H9 (cell line): ENCODE measurements around the gene KRT39. TPM values are rescaled to one million over a fixed set of nuclear protein-coding genes. Genes with fewer than 3 reads are reported as not detected.

Source experiments
- DNase-seq: peaks from one replicate; pipeline ENCODE4 v3.0.0-alpha.2; 2017
- H2AFZ ChIP-seq: one replicate; pipeline ENCODE4 v1.6.1; 2013; ENCODE audit warnings: mild to moderate bottlenecking, low read length, control low read depth, moderate library complexity
- H2AK5ac ChIP-seq: 2 replicates; pipeline ENCODE4 v1.6.1; 2013; ENCODE audit warnings: low read length, control low read depth, mixed read lengths; ENCODE audit not compliant: insufficient read length
- H2BK120ac ChIP-seq: one replicate; pipeline ENCODE4 v1.6.1; 2013; ENCODE audit warnings: low read depth, mild to moderate bottlenecking, low read length, control low read depth, inconsistent platforms; ENCODE audit not compliant: poor library complexity, severe bottlenecking
- H2BK12ac ChIP-seq: 2 replicates; pipeline ENCODE4 v1.6.1; 2013; ENCODE audit warnings: low read length, control low read depth, mixed read lengths, low read depth; ENCODE audit not compliant: insufficient read length
- H2BK15ac ChIP-seq: 2 replicates; pipeline ENCODE4 v1.6.1; 2013; ENCODE audit warnings: low read depth, low read length, control low read depth
- H2BK20ac ChIP-seq: one replicate; pipeline ENCODE4 v1.6.1; 2013; ENCODE audit warnings: low read depth, mild to moderate bottlenecking, low read length, control low read depth, inconsistent platforms; ENCODE audit not compliant: poor library complexity, severe bottlenecking
- H2BK5ac ChIP-seq: 2 replicates; pipeline ENCODE4 v1.6.1; 2013; ENCODE audit warnings: low read length, control low read depth, mixed read lengths; ENCODE audit not compliant: insufficient read length
- H3K14ac ChIP-seq: 2 replicates; pipeline ENCODE4 v1.6.1; 2013; ENCODE audit warnings: low read length, control low read depth; ENCODE audit not compliant: insufficient read depth
- H3K18ac ChIP-seq: 2 replicates; pipeline ENCODE4 v1.6.1; 2013; ENCODE audit warnings: low read depth, mild to moderate bottlenecking, mixed read lengths, low read length, control low read depth; ENCODE audit not compliant: insufficient read length
- H3K23ac ChIP-seq: 2 replicates; pipeline ENCODE4 v1.6.1; 2013; ENCODE audit warnings: low read length, control low read depth, mixed read lengths, low read depth; ENCODE audit not compliant: insufficient read length
- H3K23me2 ChIP-seq: 2 replicates; pipeline ENCODE4 v1.6.1; 2013; ENCODE audit warnings: low read depth, mild to moderate bottlenecking, mixed read lengths, low read length, control low read depth; ENCODE audit not compliant: insufficient read length, poor library complexity, severe bottlenecking
- H3K27ac ChIP-seq: 2 replicates; pipeline ENCODE4 v1.5.1; 2013; ENCODE audit warnings: low read length, control low read depth, mixed read lengths, low read depth; ENCODE audit not compliant: insufficient read length
- H3K27me3 ChIP-seq: 2 replicates; pipeline ENCODE4 v1.6.1; 2013; ENCODE audit warnings: low read length, control low read depth, inconsistent platforms; ENCODE audit not compliant: insufficient read depth
- H3K4ac ChIP-seq: 2 replicates; pipeline ENCODE4 v1.6.1; 2013; ENCODE audit warnings: low read depth, mild to moderate bottlenecking, control low read depth, inconsistent platforms, low read length, moderate library complexity
- H3K4me1 ChIP-seq: 2 replicates; pipeline ENCODE4 v1.6.1; 2013; ENCODE audit warnings: low read length, control low read depth, inconsistent platforms; ENCODE audit not compliant: insufficient read depth
- H3K4me2 ChIP-seq: 2 replicates; pipeline ENCODE4 v1.6.1; 2013; ENCODE audit warnings: low read length, control low read depth, mixed read lengths; ENCODE audit not compliant: insufficient read length, insufficient read depth
- H3K56ac ChIP-seq: 2 replicates; pipeline ENCODE4 v1.6.1; 2013; ENCODE audit warnings: low read depth, mild to moderate bottlenecking, mixed read lengths, low read length, control low read depth; ENCODE audit not compliant: insufficient read length
- H3K79me1 ChIP-seq: 2 replicates; pipeline ENCODE4 v1.6.1; 2013; ENCODE audit warnings: low read depth, mild to moderate bottlenecking, moderate library complexity, low read length, control low read depth, inconsistent platforms; ENCODE audit not compliant: insufficient read depth, poor library complexity, severe bottlenecking
- H3K79me2 ChIP-seq: 2 replicates; pipeline ENCODE4 v1.6.1; 2013; ENCODE audit warnings: low read length, control low read depth, inconsistent platforms; ENCODE audit not compliant: insufficient read depth
- H3K9ac ChIP-seq: 2 replicates; pipeline ENCODE4 v1.6.1; 2013; ENCODE audit warnings: low read length, control low read depth, mixed read lengths; ENCODE audit not compliant: insufficient read length; ENCODE audit errors: extremely low read depth
- H3K9me3 ChIP-seq: one replicate; pipeline ENCODE4 v1.6.1; 2013; ENCODE audit warnings: low read depth, low read length, inconsistent platforms; ENCODE audit not compliant: control insufficient read depth
- H3T11ph ChIP-seq: one replicate; pipeline ENCODE4 v1.6.1; 2013; ENCODE audit warnings: mild to moderate bottlenecking, low read length, control low read depth, inconsistent platforms
- H4K20me1 ChIP-seq: one replicate; pipeline ENCODE4 v1.6.1; 2013; ENCODE audit not compliant: control insufficient read depth, insufficient read length, insufficient read depth
- H4K5ac ChIP-seq: 2 replicates; pipeline ENCODE4 v1.6.1; 2013; ENCODE audit warnings: low read depth, mild to moderate bottlenecking, mixed read lengths, low read length, control low read depth; ENCODE audit not compliant: insufficient read length
- H4K8ac ChIP-seq: replicated peaks from 2 replicates; pipeline ENCODE4 v1.6.1; 2013; ENCODE audit warnings: low read length, control low read depth, mixed read lengths, low read depth; ENCODE audit not compliant: insufficient read length
- H4K91ac ChIP-seq: 2 replicates; pipeline ENCODE4 v1.6.1; 2013; ENCODE audit warnings: low read depth, mild to moderate bottlenecking, moderate library complexity, mixed read lengths, low read length, control low read depth; ENCODE audit not compliant: insufficient read length
- H3K27ac Mint-ChIP-seq, 3 experiments: 2 replicates in 2 of 3; 3 replicates in 1 of 3; pipeline ENCODE4 v1.8.0; 2020 to 2021; ENCODE audit warnings: mixed read lengths in 3 of 3, mild to moderate bottlenecking in 1 of 3, moderate library complexity in 1 of 3
- H3K27me3 Mint-ChIP-seq: 2 replicates; pipeline ENCODE4 v1.8.0; 2021; ENCODE audit warnings: low read depth, mild to moderate bottlenecking, moderate library complexity, mixed read lengths
- H3K36me3 Mint-ChIP-seq, 3 experiments: 2 replicates in 2 of 3; 3 replicates in 1 of 3; pipeline ENCODE4 v1.8.0; 2020 to 2021; ENCODE audit warnings: low read depth in 3 of 3, mixed read lengths in 3 of 3; ENCODE audit not compliant: insufficient read depth in 1 of 3
- H3K4me1 Mint-ChIP-seq, 2 experiments: 2 replicates each; pipeline ENCODE4 v1.8.0; 2020; ENCODE audit warnings: mixed read lengths in 2 of 2
- H3K4me3 Mint-ChIP-seq, 2 experiments: 2 replicates in 1 of 2; 3 replicates in 1 of 2; pipeline ENCODE4 v1.8.0; 2020 to 2021; ENCODE audit warnings: mild to moderate bottlenecking in 2 of 2, mixed read lengths in 2 of 2, moderate library complexity in 1 of 2
- H3K9me3 Mint-ChIP-seq, 2 experiments: 2 replicates in 1 of 2; 3 replicates in 1 of 2; pipeline ENCODE4 v1.8.0; 2020; ENCODE audit warnings: mild to moderate bottlenecking in 2 of 2, mixed read lengths in 2 of 2, moderate library complexity in 1 of 2
- CTCF ChIP-seq: fragments of 200-600 bp; sonication (generic); conservative IDR thresholded peaks from 3 replicates; pipeline ENCODE4 v1.8.0; 2021; ENCODE audit warnings: antibody characterized with exemption, mild to moderate bottlenecking
- WGBS: extraction: QIAGEN DNeasy Blood & Tissue Kit; methylation state at CpG from one replicate; pipeline ENCODE4 v1.1.7; 2013; ENCODE audit warnings: missing lambda C conversion rate, low lambda C conversion rate, mixed read lengths; ENCODE audit not compliant: insufficient read length; ENCODE audit errors: extremely low coverage; 5-methylcytosine and 5-hydroxymethylcytosine counted together
- total RNA-seq: library from RNA; stranded (reverse); gene quantifications from 2 replicates; pipeline ENCODE4 v1.2.1, GENCODE V29; 2021

Gene KRT39
- total RNA-seq, 1 experiment from 2014 or later, result not detected

DNA sequence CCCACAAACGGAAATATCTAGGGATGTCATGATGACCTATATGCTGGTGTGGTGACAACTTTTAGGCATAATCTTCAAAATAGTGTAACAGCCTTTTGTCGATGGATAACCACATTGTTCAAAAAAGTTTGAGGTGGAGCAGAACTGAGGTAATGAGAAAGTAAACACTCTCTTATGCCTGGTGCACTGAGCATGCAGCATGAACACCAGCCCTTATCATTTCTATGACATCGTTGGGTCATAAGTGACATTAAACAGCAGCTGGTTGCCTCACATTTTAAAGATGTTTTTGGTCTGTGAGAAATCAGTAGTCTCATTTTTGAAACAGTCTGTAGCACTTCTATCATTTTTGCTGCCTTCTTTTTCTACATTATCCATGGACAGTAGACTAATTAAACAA lies 31.1 kb downstream of the KRT39 start:
- Mint-ChIP-seq H3K27me3 (peaks cover 4% of the 10 kb centered on the region; the same call in 1 of the 2 replicates), H3K4me1 (peaks cover 12 to 19% of the 10 kb centered on the region in 2 experiments), H3K9me3 (no peaks in the 10 kb centered on the region), H3K4me3 (no peak overlapping the region), H3K27ac (no peak overlapping the region), H3K36me3 (no peaks in the 10 kb centered on the region)
- no peaks in the 10 kb centered on the region for H3K79me1 ChIP-seq
- H4K20me1 ChIP-seq, result no peaks in the 10 kb centered on the region
- H3K9me3 ChIP-seq, result no peaks in the 10 kb centered on the region
- no peak overlapping the region for H3K4me2 ChIP-seq
- no peak for TF ChIP-seq CTCF
- H3K18ac ChIP-seq, result no peak overlapping the region
- H3K9ac ChIP-seq, result no peak overlapping the region
- H3T11ph ChIP-seq, result no peak overlapping the region
- H2BK15ac ChIP-seq, result no peak overlapping the region
- no peak overlapping the region for H4K8ac ChIP-seq
- no peak overlapping the region for H2BK120ac ChIP-seq
- no peak overlapping the region for H2AK5ac ChIP-seq
- H3K4me1 ChIP-seq, result no peaks in the 10 kb centered on the region
- H2BK20ac ChIP-seq, result no peak overlapping the region
- H3K56ac ChIP-seq, result no peak overlapping the region
- no peak overlapping the region for H4K5ac ChIP-seq
- H3K23ac ChIP-seq, result no peak overlapping the region
- H3K23me2 ChIP-seq, result no peaks in the 10 kb centered on the region
- no peaks in the 10 kb centered on the region for H3K27me3 ChIP-seq
- H2BK12ac ChIP-seq, result no peak overlapping the region
- no peak overlapping the region for H3K27ac ChIP-seq
- whole genome bisulfite sequencing, result no CpG with 5 or more reads among the region's 3 CpGs
- no peaks in the 10 kb centered on the region for H3K79me2 ChIP-seq
- no peak overlapping the region for H4K91ac ChIP-seq
- H2BK5ac ChIP-seq, result no peak overlapping the region
- no peak overlapping the region for H3K14ac ChIP-seq
- H3K4ac ChIP-seq, result no peak overlapping the region
- DNase-seq, result no peak
- no peak overlapping the region for H2AFZ ChIP-seq
